Tibial nerve (tissue), 4 donors: Measurements from ENCODE around the gene KIF1B. TPM values are rescaled to one million over a fixed set of nuclear protein-coding genes. Genes with fewer than 3 reads are reported as not detected.

ENCODE experiments used
- DNase-seq, 2 donors: peaks; one replicate each; pipeline ENCODE4 v3.0.0-alpha.2; 2019; ENCODE audit warnings: low spot score in 2 of 2
- H3K27ac ChIP-seq, 4 donors: fragments of 200-600 bp; sonication (generic) in 3 of 4; one replicate each; pipeline ENCODE4 v1.5.1; 2017 to 2019; ENCODE audit warnings: mild to moderate bottlenecking in 1 of 4
- H3K27me3 ChIP-seq, 2 donors: fragments of 200-600 bp; sonication (generic) in 1 of 2; one replicate each; pipeline versions ENCODE4 v1.5.1 to v1.6.0; 2017 to 2019
- H3K36me3 ChIP-seq, 3 donors: fragments of 200-600 bp; sonication (generic); one replicate each; pipeline ENCODE4 v1.5.1; 2018 to 2019
- H3K4me1 ChIP-seq, 4 donors: fragments of 200-600 bp; sonication (generic) in 3 of 4; one replicate each; pipeline ENCODE4 v1.5.1; 2017 to 2019
- H3K4me3 ChIP-seq, 4 donors: fragments of 200-600 bp; sonication (generic) in 3 of 4; one replicate each; pipeline ENCODE4 v1.5.1; 2017 to 2019; ENCODE audit warnings: mild to moderate bottlenecking in 1 of 4, moderate library complexity in 1 of 4
- H3K9me3 ChIP-seq, 4 donors: fragments of 200-600 bp; sonication (generic) in 3 of 4; one replicate each; pipeline ENCODE4 v1.5.1; 2017 to 2019
- EP300 ChIP-seq, 2 donors: sonication (generic); formaldehyde crosslinking; IDR thresholded peaks; one replicate each; pipeline ENCODE4 v1.6.1; 2017; ENCODE audit warnings: antibody characterized with exemption in 2 of 2, mild to moderate bottlenecking in 1 of 2
- POLR2A ChIP-seq, 2 donors: fragments of 450-650 bp; IDR thresholded peaks; one replicate each; pipeline ENCODE4 v1.6.1; 2017; ENCODE audit warnings: antibody characterized with exemption in 2 of 2, mild to moderate bottlenecking in 2 of 2, moderate library complexity in 2 of 2
- WGBS, 2 donors: methylation state at CpG; one replicate each; pipeline ENCODE4 v1.1.5; 2018; 5-methylcytosine and 5-hydroxymethylcytosine counted together
- total RNA-seq, 4 donors: library from RNA; depleted of rRNA; stranded (reverse); fragments of >200 nt; gene quantifications; one replicate each; pipeline ENCODE4 v1.1.0, GENCODE V29; 2016
- TF ChIP-seq, protein P1 (sequence below), 5 experiments: fragments of 200-600 bp in 3 of 5; fragments of 450-650 bp in 2 of 5; sonication (generic) in 3 of 5; IDR thresholded peaks; one replicate each; pipeline ENCODE4 v1.5.1; 2016 to 2019; ENCODE audit warnings: antibody characterized with exemption in 5 of 5, mild to moderate bottlenecking in 3 of 5, moderate library complexity in 2 of 5

The KIF1B gene
- total RNA-seq, 4 donors from 2014 or later: 50.6 to 76.2 (median 66.0) TPM

DNA sequence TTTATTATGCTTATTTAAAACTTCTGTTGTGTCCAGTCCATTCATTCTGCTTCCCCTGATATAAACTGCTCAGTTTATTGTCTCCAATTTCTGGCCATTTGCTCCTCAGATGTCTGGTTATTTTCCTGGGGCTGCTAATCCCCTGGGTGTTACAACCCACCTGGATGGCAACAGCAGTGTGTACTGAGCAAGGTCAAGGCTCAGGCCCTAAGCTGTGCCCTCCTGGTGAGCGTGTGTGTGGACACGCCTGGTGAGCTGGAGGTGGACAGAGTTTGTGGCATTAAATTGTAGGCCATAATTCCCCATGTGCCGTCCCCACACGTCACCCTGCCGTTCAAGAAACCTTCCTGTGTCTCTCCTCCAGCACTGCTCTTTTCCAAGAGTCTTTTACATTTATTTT lies 18.1 kb upstream of the KIF1B start:
- TF ChIP-seq POLR2A (IDR thresholded peaks at IDR 0.05) (no peak), EP300 (IDR thresholded peaks at IDR 0.05) (no peak)
- TF ChIP-seq, protein P1, sequence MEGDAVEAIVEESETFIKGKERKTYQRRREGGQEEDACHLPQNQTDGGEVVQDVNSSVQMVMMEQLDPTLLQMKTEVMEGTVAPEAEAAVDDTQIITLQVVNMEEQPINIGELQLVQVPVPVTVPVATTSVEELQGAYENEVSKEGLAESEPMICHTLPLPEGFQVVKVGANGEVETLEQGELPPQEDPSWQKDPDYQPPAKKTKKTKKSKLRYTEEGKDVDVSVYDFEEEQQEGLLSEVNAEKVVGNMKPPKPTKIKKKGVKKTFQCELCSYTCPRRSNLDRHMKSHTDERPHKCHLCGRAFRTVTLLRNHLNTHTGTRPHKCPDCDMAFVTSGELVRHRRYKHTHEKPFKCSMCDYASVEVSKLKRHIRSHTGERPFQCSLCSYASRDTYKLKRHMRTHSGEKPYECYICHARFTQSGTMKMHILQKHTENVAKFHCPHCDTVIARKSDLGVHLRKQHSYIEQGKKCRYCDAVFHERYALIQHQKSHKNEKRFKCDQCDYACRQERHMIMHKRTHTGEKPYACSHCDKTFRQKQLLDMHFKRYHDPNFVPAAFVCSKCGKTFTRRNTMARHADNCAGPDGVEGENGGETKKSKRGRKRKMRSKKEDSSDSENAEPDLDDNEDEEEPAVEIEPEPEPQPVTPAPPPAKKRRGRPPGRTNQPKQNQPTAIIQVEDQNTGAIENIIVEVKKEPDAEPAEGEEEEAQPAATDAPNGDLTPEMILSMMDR (IDR thresholded peaks at IDR 0.05): no peak
- WGBS, 2 donors: 78 to 87% methylated on average over 5 of the region's 5 CpGs

DNA sequence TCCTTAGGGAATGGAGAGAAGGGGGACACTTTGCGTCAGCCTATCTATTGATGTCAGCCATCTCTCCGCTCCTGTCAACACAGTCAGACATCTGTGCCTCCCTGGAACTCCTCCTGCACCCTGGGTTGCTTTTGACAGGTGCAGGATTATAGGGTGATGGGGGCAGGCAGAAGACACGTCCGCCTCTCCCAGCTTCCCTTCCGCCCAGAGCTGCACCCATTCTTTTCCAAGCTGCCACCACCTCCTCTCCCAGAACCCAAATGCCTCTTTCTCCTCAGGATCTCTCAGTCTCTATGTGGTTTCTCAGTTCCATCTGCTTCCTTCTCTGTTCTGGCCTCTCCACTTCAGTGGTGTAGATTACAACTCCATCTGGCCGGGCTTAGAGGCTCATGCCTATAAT lies 17.1 kb upstream of the KIF1B start:
- H3K27me3 ChIP-seq: no peaks in the 10 kb centered on the region
- no peak for DNase-seq
- no peaks in the 10 kb centered on the region for H3K36me3 ChIP-seq
- H3K4me3 ChIP-seq: no peak overlapping the region
- WGBS, 2 donors: 74 to 79% methylated on average over 6 of the region's 6 CpGs
- no peak overlapping the region for H3K27ac ChIP-seq
- peaks cover 0 to 6% (median 0%) of the 10 kb centered on the region in 4 donors for H3K9me3 ChIP-seq
- TF ChIP-seq, protein P1 (IDR thresholded peaks at IDR 0.05): no peak
- TF ChIP-seq EP300 (IDR thresholded peaks at IDR 0.05) (no peak), POLR2A (IDR thresholded peaks at IDR 0.05) (no peak)
- H3K4me1 ChIP-seq: no peaks in the 10 kb centered on the region

More for the DNA sequence above, 18.1 kb upstream of the KIF1B start:
- no peaks in the 10 kb centered on the region for H3K36me3 ChIP-seq
- H3K4me3 ChIP-seq: no peak overlapping the region
- no peaks in the 10 kb centered on the region for H3K27me3 ChIP-seq
- no peak overlapping the region for H3K27ac ChIP-seq
- DNase-seq: no peak
- H3K4me1 ChIP-seq: no peaks in the 10 kb centered on the region
- H3K9me3 ChIP-seq: peaks cover 0 to 8% (median 0%) of the 10 kb centered on the region in 4 donors

DNA sequence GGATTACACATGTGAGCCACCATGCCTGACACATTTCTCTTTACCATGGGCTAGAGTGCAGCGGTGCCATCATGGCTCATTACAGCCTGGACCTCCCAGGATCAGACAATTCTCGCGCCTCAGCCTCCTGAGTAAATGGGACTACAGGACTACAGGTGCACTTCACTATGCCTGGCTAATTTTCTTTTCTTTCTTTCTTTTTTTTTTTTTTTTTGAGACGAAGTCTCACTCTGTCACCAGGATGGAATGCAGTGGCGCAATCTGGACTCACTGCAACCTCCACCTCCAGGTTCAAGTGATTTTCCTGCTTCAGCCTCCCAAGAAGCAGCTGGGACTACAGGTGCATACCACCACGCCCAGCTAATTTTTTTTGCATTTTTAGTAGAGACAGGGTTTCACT lies 14.8 kb upstream of the KIF1B start:
- no peak overlapping the region for H3K4me3 ChIP-seq
- H3K27ac ChIP-seq: no peak overlapping the region
- H3K4me1 ChIP-seq: no peaks in the 10 kb centered on the region
- no peaks in the 10 kb centered on the region for H3K27me3 ChIP-seq
- no peaks in the 10 kb centered on the region for H3K9me3 ChIP-seq
- no peak for DNase-seq
- TF ChIP-seq, protein P1 (IDR thresholded peaks at IDR 0.05): no peak
- TF ChIP-seq EP300 (IDR thresholded peaks at IDR 0.05): no peak
- no peak for TF ChIP-seq POLR2A (IDR thresholded peaks at IDR 0.05)
- H3K36me3 ChIP-seq: no peaks in the 10 kb centered on the region
- 90 to 91% methylated on average over 6 of the region's 6 CpGs for WGBS, 2 donors

DNA sequence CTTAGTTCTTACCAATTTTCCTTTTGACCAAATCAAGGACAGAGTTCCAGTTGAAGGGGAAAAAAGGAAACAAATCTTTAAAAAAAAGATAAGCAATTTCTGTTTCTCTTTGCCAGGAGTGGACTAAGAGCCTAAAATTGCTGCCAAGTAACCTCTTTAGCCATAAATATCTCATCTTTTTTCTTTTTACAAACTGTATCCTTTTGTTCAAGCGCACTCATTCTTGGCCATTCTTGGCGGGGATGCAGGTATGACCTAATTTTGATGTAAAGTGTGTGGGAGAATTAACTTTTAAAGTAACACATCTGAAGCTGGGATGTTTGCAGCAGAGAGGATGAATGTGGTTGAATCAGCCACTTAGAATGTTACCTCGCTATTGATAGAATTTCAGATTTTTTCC lies 13.4 kb upstream of the KIF1B start:
- DNase-seq: no peak

DNA sequence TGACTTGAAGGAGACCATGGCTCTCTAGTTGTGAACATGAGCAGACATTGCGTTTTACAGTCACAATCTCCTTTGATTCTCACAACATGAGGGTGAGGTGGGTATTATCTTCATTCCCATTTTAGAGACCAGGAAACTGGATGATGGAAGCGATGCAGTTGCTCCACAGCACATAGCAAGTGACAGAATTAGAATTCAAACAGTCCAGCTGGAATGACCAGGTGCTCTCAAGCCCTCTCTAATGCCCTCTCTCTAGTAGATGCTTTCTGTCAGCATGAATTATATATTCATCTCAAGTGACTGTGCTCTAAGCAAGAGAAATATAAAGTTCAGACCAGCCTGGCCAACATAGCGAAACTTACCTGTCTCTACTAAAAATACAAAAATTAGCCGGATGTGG lies 9.8 kb upstream of the KIF1B start:
- no peaks in the 10 kb centered on the region for H3K36me3 ChIP-seq

More for the DNA sequence above, 13.4 kb upstream of the KIF1B start:
- Histone ChIP-seq H3K36me3 (no peaks in the 10 kb centered on the region), H3K4me3 (no peak overlapping the region), H3K27ac (no peak overlapping the region), H3K4me1 (no peaks in the 10 kb centered on the region), H3K9me3 (no peaks in the 10 kb centered on the region), H3K27me3 (no peaks in the 10 kb centered on the region)
- 34 to 43% methylated on average over 3 of the region's 3 CpGs for WGBS, 2 donors
- TF ChIP-seq, protein P1 (IDR thresholded peaks at IDR 0.05): no peak
- no peak for TF ChIP-seq POLR2A (IDR thresholded peaks at IDR 0.05)
- no peak for TF ChIP-seq EP300 (IDR thresholded peaks at IDR 0.05)

More for the DNA sequence above, 9.8 kb upstream of the KIF1B start:
- Histone ChIP-seq H3K4me3 (no peak overlapping the region), H3K27ac (no peak overlapping the region), H3K9me3 (no peaks in the 10 kb centered on the region), H3K27me3 (no peaks in the 10 kb centered on the region), H3K4me1 (no peaks in the 10 kb centered on the region)
- TF ChIP-seq, protein P1 (IDR thresholded peaks at IDR 0.05): no peak
- TF ChIP-seq EP300 (IDR thresholded peaks at IDR 0.05): no peak
- DNase-seq: no peak
- WGBS, 2 donors: 93 to 97% methylated on average over 4 of the region's 4 CpGs
